Measurements from ENCODE around the gene BTN1A1.
"Not testable (repeated sequence)": the region's sequence is repeated elsewhere in the genome, so short reads cannot be mapped to it uniquely, and the experiment has no call there.

The BTN1A1 gene

DNA sequence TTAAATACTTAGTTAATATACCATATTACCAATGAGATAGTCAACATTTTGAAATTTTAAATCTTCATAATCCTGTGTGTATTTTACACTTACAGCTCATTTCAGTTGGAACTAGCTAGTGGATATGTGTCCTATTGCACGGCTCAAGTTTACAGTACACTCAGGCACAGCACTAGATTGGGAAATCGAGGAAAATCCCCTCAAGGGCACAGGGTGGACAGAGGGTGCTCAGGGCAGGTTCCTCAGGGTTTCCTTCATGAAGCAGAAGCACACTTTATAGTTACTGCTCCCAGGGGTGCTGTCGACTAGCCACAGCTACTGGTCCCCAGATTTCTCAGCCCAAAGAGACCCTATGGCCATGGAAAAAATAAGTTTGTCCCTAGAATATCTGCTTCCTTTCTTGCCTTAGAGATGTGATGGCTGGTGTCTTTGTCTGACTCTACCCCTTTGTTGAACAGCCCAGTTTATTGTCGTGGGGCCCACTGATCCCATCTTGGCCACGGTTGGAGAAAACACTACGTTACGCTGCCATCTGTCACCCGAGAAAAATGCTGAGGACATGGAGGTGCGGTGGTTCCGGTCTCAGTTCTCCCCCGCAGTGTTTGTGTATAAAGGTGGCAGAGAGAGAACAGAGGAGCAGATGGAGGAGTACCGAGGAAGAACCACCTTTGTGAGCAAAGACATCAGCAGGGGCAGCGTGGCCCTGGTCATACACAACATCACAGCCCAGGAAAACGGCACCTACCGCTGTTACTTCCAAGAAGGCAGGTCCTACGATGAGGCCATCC, 40.9 kb upstream of the BTN1A1 start:
- TF ChIP-seq ZNF274 (IDR thresholded peaks at IDR 0.05; ENCODE audit: low read depth, low read length) = no peak
- no peak for TF ChIP-seq YY1 (IDR thresholded peaks at IDR 0.05; ENCODE audit: insufficient read depth, insufficient read length)
- no peak for TF ChIP-seq SUZ12 (IDR thresholded peaks at IDR 0.05; ENCODE audit: extremely low read depth, insufficient read depth, insufficient read length)
- Histone ChIP-seq H3K9me3 (ENCODE audit: insufficient read depth, low read length) (no peaks in the 10 kb centered on the region), H3K27me3 (ENCODE audit: insufficient read depth, insufficient read length) (no peaks in the 10 kb centered on the region), H3K36me3 (ENCODE audit: insufficient read depth, insufficient read length, low read length) (peaks cover 47% of the 10 kb centered on the region), H3K4me1 (ENCODE audit: insufficient read depth, insufficient read length) (peaks cover 2% of the 10 kb centered on the region), H3K9ac (ENCODE audit: insufficient read length, low read depth) (no peak overlapping the region), H3K4me3 (ENCODE audit: insufficient read length, low read depth) (no peak overlapping the region)
- DNase-seq (ENCODE audit: low read depth, low spot score) = no peak

GRCh38 chr6:26461353-26461752, 38.8 kb upstream of the BTN1A1 start:
- H3K9me3 ChIP-seq (ENCODE audit: insufficient read depth, low read length); H3K4me1 ChIP-seq (ENCODE audit: insufficient read depth, insufficient read length); DNase-seq (ENCODE audit: low read depth, low spot score); H3K4me3 ChIP-seq (ENCODE audit: insufficient read length, low read depth); H3K27me3 ChIP-seq (ENCODE audit: insufficient read depth, insufficient read length); H3K9ac ChIP-seq (ENCODE audit: insufficient read length, low read depth): not testable (repeated sequence)
- peaks cover 67% of the 10 kb centered on the region for H3K36me3 ChIP-seq (ENCODE audit: insufficient read depth, insufficient read length, low read length)

- H3K27me3 ChIP-seq (ENCODE audit: insufficient read depth, insufficient read length) = no peaks in the 10 kb centered on the region
- DNase-seq (ENCODE audit: low read depth, low spot score) = no peak
- H3K9ac ChIP-seq (ENCODE audit: insufficient read length, low read depth) = no peak overlapping the region
- TF ChIP-seq SUZ12 (IDR thresholded peaks at IDR 0.05; ENCODE audit: extremely low read depth, insufficient read depth, insufficient read length) (no peak), YY1 (IDR thresholded peaks at IDR 0.05; ENCODE audit: insufficient read depth, insufficient read length) (no peak), ZNF274 (IDR thresholded peaks at IDR 0.05; ENCODE audit: low read depth, low read length) (no peak)
- no peaks in the 10 kb centered on the region for H3K4me1 ChIP-seq (ENCODE audit: insufficient read depth, insufficient read length)
- peaks cover 90% of the 10 kb centered on the region for H3K36me3 ChIP-seq (ENCODE audit: insufficient read depth, insufficient read length, low read length)
- no peak overlapping the region for H3K4me3 ChIP-seq (ENCODE audit: insufficient read length, low read depth)
- H3K9me3 ChIP-seq (ENCODE audit: insufficient read depth, low read length) = no peaks in the 10 kb centered on the region
Measured at GRCh38 chr6:26464014-26464413, 36.1 kb upstream of the BTN1A1 start.

GRCh38 chr6:26464416-26465131, 35.5 kb upstream of the BTN1A1 start:
- Histone ChIP-seq H3K4me3 (ENCODE audit: insufficient read length, low read depth) (no peak overlapping the region), H3K9ac (ENCODE audit: insufficient read length, low read depth) (no peak overlapping the region), H3K9me3 (ENCODE audit: insufficient read depth, low read length) (no peaks in the 10 kb centered on the region), H3K4me1 (ENCODE audit: insufficient read depth, insufficient read length) (no peaks in the 10 kb centered on the region), H3K36me3 (ENCODE audit: insufficient read depth, insufficient read length, low read length) (peaks cover 87% of the 10 kb centered on the region), H3K27me3 (ENCODE audit: insufficient read depth, insufficient read length) (no peaks in the 10 kb centered on the region)
- TF ChIP-seq SUZ12 (IDR thresholded peaks at IDR 0.05; ENCODE audit: extremely low read depth, insufficient read depth, insufficient read length) = no peak
- DNase-seq (ENCODE audit: low read depth, low spot score) = no peak

- no peaks in the 10 kb centered on the region for H3K9me3 ChIP-seq (ENCODE audit: insufficient read depth, low read length)
- H3K4me1 ChIP-seq (ENCODE audit: insufficient read depth, insufficient read length) = no peaks in the 10 kb centered on the region
- TF ChIP-seq SUZ12 (IDR thresholded peaks at IDR 0.05; ENCODE audit: extremely low read depth, insufficient read depth, insufficient read length) (no peak), ZNF274 (IDR thresholded peaks at IDR 0.05; ENCODE audit: low read depth, low read length) (no peak)
- H3K36me3 ChIP-seq (ENCODE audit: insufficient read depth, insufficient read length, low read length) = peaks cover 81% of the 10 kb centered on the region
- no peak overlapping the region for H3K9ac ChIP-seq (ENCODE audit: insufficient read length, low read depth)
- H3K4me3 ChIP-seq (ENCODE audit: insufficient read length, low read depth) = no peak overlapping the region
- no peaks in the 10 kb centered on the region for H3K27me3 ChIP-seq (ENCODE audit: insufficient read depth, insufficient read length)
- DNase-seq (ENCODE audit: low read depth, low spot score) = no peak
Measured at GRCh38 chr6:26465776-26466175, 34.3 kb upstream of the BTN1A1 start.

GRCh38 chr6:26468829-26469228, 31.3 kb upstream of the BTN1A1 start:
- no peak for DNase-seq (ENCODE audit: low read depth, low spot score)
- Histone ChIP-seq H3K9me3 (ENCODE audit: insufficient read depth, low read length) (0 out of 2 replicates have a peak, but pooled peaks cover 11% of the 10 kb centered on the region), H3K9ac (ENCODE audit: insufficient read length, low read depth) (no peak overlapping the region), H3K4me3 (ENCODE audit: insufficient read length, low read depth) (no peak overlapping the region), H3K36me3 (ENCODE audit: insufficient read depth, insufficient read length, low read length) (peaks cover 55% of the 10 kb centered on the region), H3K4me1 (ENCODE audit: insufficient read depth, insufficient read length) (no peaks in the 10 kb centered on the region), H3K27me3 (ENCODE audit: insufficient read depth, insufficient read length) (no peaks in the 10 kb centered on the region)
- TF ChIP-seq ZNF274 (IDR thresholded peaks at IDR 0.05; ENCODE audit: low read depth, low read length) (no peak), SUZ12 (IDR thresholded peaks at IDR 0.05; ENCODE audit: extremely low read depth, insufficient read depth, insufficient read length) (no peak), YY1 (IDR thresholded peaks at IDR 0.05; ENCODE audit: insufficient read depth, insufficient read length) (no peak)

DNA sequence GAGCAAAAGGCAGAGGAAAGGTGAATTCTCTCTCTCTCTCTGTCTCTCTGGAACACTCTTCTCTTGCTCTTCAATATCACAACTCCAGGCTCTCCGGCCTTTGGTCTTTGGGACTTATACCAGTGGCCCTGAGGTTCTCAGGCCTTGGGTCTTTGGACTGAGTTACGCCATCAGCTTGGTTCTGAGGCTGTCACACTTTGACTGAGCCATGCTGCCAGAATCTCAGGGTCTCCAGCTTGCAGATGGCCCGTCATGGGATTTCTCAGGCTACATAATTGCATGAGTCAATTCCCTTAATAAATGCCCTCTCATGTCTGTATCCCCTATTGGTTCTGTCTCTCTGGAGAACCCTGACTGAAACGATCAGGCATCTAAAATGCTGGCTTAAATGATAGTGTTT, 29.5 kb upstream of the BTN1A1 start:
- Histone ChIP-seq H3K4me1 (ENCODE audit: insufficient read depth, insufficient read length) (no peaks in the 10 kb centered on the region), H3K9me3 (ENCODE audit: insufficient read depth, low read length) (0 out of 2 replicates have a peak, but pooled peaks cover 11% of the 10 kb centered on the region), H3K36me3 (ENCODE audit: insufficient read depth, insufficient read length, low read length) (peaks cover 38% of the 10 kb centered on the region), H3K9ac (ENCODE audit: insufficient read length, low read depth) (no peak overlapping the region), H3K4me3 (ENCODE audit: insufficient read length, low read depth) (no peak overlapping the region), H3K27me3 (ENCODE audit: insufficient read depth, insufficient read length) (no peaks in the 10 kb centered on the region)
- TF ChIP-seq SUZ12 (IDR thresholded peaks at IDR 0.05; ENCODE audit: extremely low read depth, insufficient read depth, insufficient read length) (no peak), ZNF274 (IDR thresholded peaks at IDR 0.05; ENCODE audit: low read depth, low read length) (no peak), YY1 (IDR thresholded peaks at IDR 0.05; ENCODE audit: insufficient read depth, insufficient read length) (no peak)
- DNase-seq (ENCODE audit: low read depth, low spot score) = no peak
